Astrocyte (in vitro differentiated cells and primary cell): ENCODE measurements around the gene MADD.

ENCODE experiments used
- CTCF ChIP-seq: IDR thresholded peaks from 2 replicates; pipeline ENCODE4 v1.5.1; 2011; ENCODE audit warnings: low read depth, mild to moderate bottlenecking, inconsistent platforms, low read length, moderate library complexity; ENCODE audit not compliant: insufficient read depth
- EZH2 ChIP-seq: IDR thresholded peaks from 2 replicates; pipeline ENCODE4 v1.6.1; 2012; ENCODE audit warnings: mild to moderate bottlenecking, low read length, inconsistent platforms; ENCODE audit not compliant: insufficient read depth

DNA sequence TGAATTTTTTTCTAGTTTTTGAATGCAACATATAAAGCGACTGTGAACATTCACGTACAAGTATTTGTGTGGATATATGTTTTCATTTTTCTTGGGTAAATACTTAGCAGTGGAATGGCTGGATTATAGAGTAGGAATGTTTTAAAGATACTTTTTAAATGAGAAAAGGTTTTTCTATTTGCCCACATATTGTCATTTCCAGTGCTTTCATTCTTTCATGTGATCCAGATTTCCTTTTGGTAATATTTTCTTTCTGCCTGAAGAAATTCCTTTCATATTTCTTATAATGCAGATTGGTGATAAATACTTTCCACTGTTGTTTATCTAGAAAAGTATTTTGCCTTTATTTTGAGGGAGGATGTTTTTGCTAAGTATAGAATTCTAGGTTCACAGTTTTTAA, 47.2 kb upstream of the MADD start:
- no peak for TF ChIP-seq EZH2
- TF ChIP-seq CTCF, result no peak
